Keratinocyte (primary cell): ENCODE measurements around the gene TSC1. TPM values are rescaled to one million over a fixed set of nuclear protein-coding genes. Genes with fewer than 3 reads are reported as not detected.

Experiments
- DNase-seq: peaks from one replicate; pipeline ENCODE4 v3.0.0-alpha.2; 2011; ENCODE audit warnings: low read depth, missing footprints, low spot score
- FAIRE-seq: peaks from 2 replicates; lab custom pipeline; 2011; peaks lifted over from hg19 to GRCh38; lab: Jason Lieb, UNC
- H2AFZ ChIP-seq: 2 replicates; pipeline ENCODE4 v1.6.0; 2012; ENCODE audit warnings: low read length, control low read depth, inconsistent platforms; ENCODE audit not compliant: control insufficient read depth
- H3K27ac ChIP-seq: 2 replicates; pipeline ENCODE4 v1.5.1; 2011; ENCODE audit warnings: low read length; ENCODE audit not compliant: control insufficient read depth, insufficient read depth
- H3K27me3 ChIP-seq: 3 replicates; pipeline ENCODE4 v1.6.0; 2011; ENCODE audit warnings: low read length; ENCODE audit not compliant: control insufficient read depth, insufficient read depth; ENCODE audit errors: extremely low read depth
- H3K36me3 ChIP-seq, 2 experiments: 2 replicates in 1 of 2; 3 replicates in 1 of 2; pipeline ENCODE4 v1.5.1; 2011; ENCODE audit warnings: low read length in 2 of 2, mild to moderate bottlenecking in 1 of 2; ENCODE audit not compliant: control insufficient read depth in 2 of 2, insufficient read depth in 2 of 2; ENCODE audit errors: extremely low read depth in 1 of 2
- H3K4me1 ChIP-seq: 3 replicates; pipeline ENCODE4 v1.5.1; 2011; ENCODE audit warnings: low read length; ENCODE audit not compliant: control insufficient read depth, insufficient read depth; ENCODE audit errors: extremely low read depth
- H3K4me2 ChIP-seq: 3 replicates; pipeline ENCODE4 v1.6.0; 2011; ENCODE audit warnings: low read depth, low read length; ENCODE audit not compliant: control insufficient read depth, insufficient read depth; ENCODE audit errors: extremely low read depth
- H3K4me3 ChIP-seq, 3 experiments: fragments of 200-600 bp in 1 of 3; sonication (generic) in 1 of 3; 2 replicates in 2 of 3; 3 replicates in 1 of 3; pipeline ENCODE4 v1.5.1; 2011 to 2016; ENCODE audit warnings: low read length in 3 of 3, mild to moderate bottlenecking in 3 of 3, control low read depth in 2 of 3, inconsistent platforms in 1 of 3, low read depth in 1 of 3, mixed read lengths in 1 of 3, mixed run types in 1 of 3, moderate library complexity in 1 of 3; ENCODE audit not compliant: control insufficient read depth in 2 of 3, insufficient read depth in 2 of 3; ENCODE audit errors: extremely low read depth in 1 of 3
- H3K79me2 ChIP-seq: 2 replicates; pipeline ENCODE4 v1.6.0; 2012; ENCODE audit warnings: low read length; ENCODE audit not compliant: control insufficient read depth, insufficient read depth
- H3K9ac ChIP-seq: 3 replicates; pipeline ENCODE4 v1.6.0; 2011; ENCODE audit warnings: low read length; ENCODE audit not compliant: control insufficient read depth, insufficient read depth; ENCODE audit errors: extremely low read depth
- H3K9me1 ChIP-seq: 3 replicates; pipeline ENCODE4 v1.6.0; 2011; ENCODE audit warnings: low read length; ENCODE audit not compliant: control insufficient read depth, insufficient read depth; ENCODE audit errors: extremely low read depth
- H3K9me3 ChIP-seq: 2 replicates; pipeline ENCODE4 v1.5.1; 2012; ENCODE audit warnings: low read depth, low read length; ENCODE audit not compliant: control insufficient read depth
- H4K20me1 ChIP-seq: 3 replicates; pipeline ENCODE4 v1.6.0; 2011; ENCODE audit warnings: low read length; ENCODE audit not compliant: control insufficient read depth, insufficient read depth; ENCODE audit errors: extremely low read depth
- EZH2 ChIP-seq: IDR thresholded peaks from one replicate; pipeline ENCODE4 v1.6.1; 2012; ENCODE audit warnings: inconsistent platforms, mild to moderate bottlenecking, low read length, moderate library complexity
- dilution Hi-C: fragments of 300-500 bp; cut with MboI; formaldehyde crosslinking; loops from one replicate; pipeline ENCODE4 v1.7.0; 2020; ENCODE audit warnings: low sequenced_read_pairs; ENCODE audit not compliant: extremely low pct_ligation_motif_present
- polyA plus RNA-seq, 5 experiments: library from polyadenylated mRNA; depleted of rRNA in 3 of 5; stranded (reverse) in 3 of 5; stranded (forward) in 1 of 5; unstranded in 1 of 5; fragments of >200 nt; gene quantifications; 1 replicate in 1 of 5; 2 replicates in 3 of 5; 3 replicates in 1 of 5; pipeline versions ENCODE4 v1.2.1 to v1.2.3, GENCODE V29; 2011 to 2012; ENCODE audit warnings: missing spikeins in 2 of 5, low read depth in 1 of 5, low replicate concordance in 1 of 5
- TF ChIP-seq, protein P1 (sequence below), 3 experiments: IDR thresholded peaks in 1 of 3; conservative IDR thresholded peaks in 1 of 3; optimal IDR thresholded peaks in 1 of 3; 2 replicates in 2 of 3; 3 replicates in 1 of 3; pipeline versions ENCODE3 to v1.5.1; 2011; ENCODE audit warnings: low read length in 3 of 3, mild to moderate bottlenecking in 3 of 3, moderate library complexity in 2 of 3, control low read depth in 1 of 3, inconsistent platforms in 1 of 3; ENCODE audit not compliant: insufficient read depth in 2 of 3; ENCODE audit errors: extremely low read depth in 1 of 3

The TSC1 gene
- polyA plus RNA-seq, 1 donor (not counting 4 experiments of a cell fraction or from before 2014, with no cell fraction given) = 26.1 TPM

DNA sequence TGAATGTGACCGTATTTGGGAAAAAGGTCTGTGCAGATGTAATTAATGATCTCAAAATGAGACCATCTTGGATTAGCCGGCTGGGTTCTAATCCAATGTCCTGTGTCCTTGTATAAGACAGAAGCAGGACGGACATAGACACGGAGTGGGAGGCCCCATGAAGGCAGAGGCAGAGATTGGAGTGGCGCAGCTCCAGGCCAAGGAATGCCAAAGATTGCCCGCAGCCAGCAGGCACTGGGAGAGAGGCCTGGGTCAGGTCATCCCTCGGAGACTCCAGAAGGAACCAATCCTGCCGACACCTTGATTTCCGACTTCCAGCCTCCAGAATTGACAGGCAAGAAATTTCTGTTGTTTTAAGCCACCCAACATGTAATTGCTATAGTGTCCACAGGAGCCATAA is 21.1 kb upstream of the TSC1 start:
- H3K4me1 ChIP-seq = no peaks in the 10 kb centered on the region
- peaks cover 4% of the 10 kb centered on the region for H3K27me3 ChIP-seq
- no peaks in the 10 kb centered on the region for H3K9me1 ChIP-seq
- no peak overlapping the region for H3K4me3 ChIP-seq
- no peaks in the 10 kb centered on the region for H3K36me3 ChIP-seq
- no peak overlapping the region for H2AFZ ChIP-seq
- no peak overlapping the region for H3K27ac ChIP-seq
- no peak for DNase-seq
- H4K20me1 ChIP-seq = no peaks in the 10 kb centered on the region
- H3K9ac ChIP-seq = no peak overlapping the region
- FAIRE-seq = no peak
- TF ChIP-seq EZH2 = no peak
- TF ChIP-seq, protein P1, sequence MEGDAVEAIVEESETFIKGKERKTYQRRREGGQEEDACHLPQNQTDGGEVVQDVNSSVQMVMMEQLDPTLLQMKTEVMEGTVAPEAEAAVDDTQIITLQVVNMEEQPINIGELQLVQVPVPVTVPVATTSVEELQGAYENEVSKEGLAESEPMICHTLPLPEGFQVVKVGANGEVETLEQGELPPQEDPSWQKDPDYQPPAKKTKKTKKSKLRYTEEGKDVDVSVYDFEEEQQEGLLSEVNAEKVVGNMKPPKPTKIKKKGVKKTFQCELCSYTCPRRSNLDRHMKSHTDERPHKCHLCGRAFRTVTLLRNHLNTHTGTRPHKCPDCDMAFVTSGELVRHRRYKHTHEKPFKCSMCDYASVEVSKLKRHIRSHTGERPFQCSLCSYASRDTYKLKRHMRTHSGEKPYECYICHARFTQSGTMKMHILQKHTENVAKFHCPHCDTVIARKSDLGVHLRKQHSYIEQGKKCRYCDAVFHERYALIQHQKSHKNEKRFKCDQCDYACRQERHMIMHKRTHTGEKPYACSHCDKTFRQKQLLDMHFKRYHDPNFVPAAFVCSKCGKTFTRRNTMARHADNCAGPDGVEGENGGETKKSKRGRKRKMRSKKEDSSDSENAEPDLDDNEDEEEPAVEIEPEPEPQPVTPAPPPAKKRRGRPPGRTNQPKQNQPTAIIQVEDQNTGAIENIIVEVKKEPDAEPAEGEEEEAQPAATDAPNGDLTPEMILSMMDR (optimal IDR thresholded peaks at IDR 0.05 in 1 of 3, IDR thresholded peaks at IDR 0.05 in 1 of 3, conservative IDR thresholded peaks at IDR 0.05 in 1 of 3; ENCODE audit: extremely low read depth in 1 of 3, insufficient read depth in 2 of 3, low read length in 3 of 3) = no peak
- no peaks in the 10 kb centered on the region for H3K79me2 ChIP-seq
- dilution Hi-C loops = no loop called here
- H3K9me3 ChIP-seq = no peaks in the 10 kb centered on the region
- no peak overlapping the region for H3K4me2 ChIP-seq

- dilution Hi-C loops = no loop called here
- H3K4me1 ChIP-seq = no peaks in the 10 kb centered on the region
- no peak overlapping the region for H2AFZ ChIP-seq
- H3K27ac ChIP-seq = no peak overlapping the region
- H3K9ac ChIP-seq = no peak overlapping the region
- TF ChIP-seq, protein P1 (optimal IDR thresholded peaks at IDR 0.05 in 1 of 3, IDR thresholded peaks at IDR 0.05 in 1 of 3, conservative IDR thresholded peaks at IDR 0.05 in 1 of 3; ENCODE audit: extremely low read depth in 1 of 3, insufficient read depth in 2 of 3, low read length in 3 of 3) = no peak
- no peak for TF ChIP-seq EZH2
- no peak for FAIRE-seq
- H3K27me3 ChIP-seq = no peaks in the 10 kb centered on the region
- no peaks in the 10 kb centered on the region for H3K36me3 ChIP-seq
- no peak overlapping the region for H3K4me3 ChIP-seq
- no peaks in the 10 kb centered on the region for H3K9me1 ChIP-seq
- H3K9me3 ChIP-seq = no peaks in the 10 kb centered on the region
- H3K79me2 ChIP-seq = no peaks in the 10 kb centered on the region
- DNase-seq = no peak
- H4K20me1 ChIP-seq = no peaks in the 10 kb centered on the region
- H3K4me2 ChIP-seq = no peak overlapping the region
Observed at GRCh38 chr9:132961002-132961401, 16.6 kb upstream of the TSC1 start.
